Stimulated activated naive B cell treated with anti-CD40 and anti-IgM and Interleukin-4, amounts not matched to agents 10 μg/mL and 1 μg/mL and 100 μg/mL, for 72 hours (primary cell): ENCODE results near the gene LPXN.
"Not testable (repeated sequence)": the region's sequence is repeated elsewhere in the genome, so short reads cannot be mapped to it uniquely, and the experiment has no call there.

Experiments used
- ATAC-seq, 2 donors: fragments of 150-1000 bp; cut with Tn5 transposase; replicated peaks; 2 replicates each; pipeline ENCODE4 v1.10.0; 2021; ENCODE audit warnings: moderate library complexity in 1 of 2
- DNase-seq: peaks from one replicate; pipeline ENCODE4 v3.0.0; 2021
- H3K27ac Mint-ChIP-seq: one replicate; pipeline ENCODE4 v1.8.0; 2022; ENCODE audit warnings: mild to moderate bottlenecking, mixed read lengths
- H3K27me3 Mint-ChIP-seq, 2 donors: one replicate each; pipeline ENCODE4 v1.8.0; 2022; ENCODE audit warnings: mixed read lengths in 2 of 2
- H3K36me3 Mint-ChIP-seq, 2 donors: one replicate each; pipeline ENCODE4 v1.8.0; 2022; ENCODE audit warnings: mixed read lengths in 2 of 2, mild to moderate bottlenecking in 1 of 2
- H3K4me1 Mint-ChIP-seq, 2 donors: one replicate each; pipeline ENCODE4 v1.8.0; 2022; ENCODE audit warnings: mixed read lengths in 2 of 2, mild to moderate bottlenecking in 1 of 2
- H3K4me3 Mint-ChIP-seq, 2 donors: one replicate each; pipeline ENCODE4 v1.8.0; 2022; ENCODE audit warnings: mild to moderate bottlenecking in 2 of 2, mixed read lengths in 2 of 2, moderate library complexity in 1 of 2
- H3K9me3 Mint-ChIP-seq, 2 donors: one replicate each; pipeline ENCODE4 v1.8.0; 2022; ENCODE audit warnings: mixed read lengths in 2 of 2, mild to moderate bottlenecking in 1 of 2

The LPXN gene

DNA sequence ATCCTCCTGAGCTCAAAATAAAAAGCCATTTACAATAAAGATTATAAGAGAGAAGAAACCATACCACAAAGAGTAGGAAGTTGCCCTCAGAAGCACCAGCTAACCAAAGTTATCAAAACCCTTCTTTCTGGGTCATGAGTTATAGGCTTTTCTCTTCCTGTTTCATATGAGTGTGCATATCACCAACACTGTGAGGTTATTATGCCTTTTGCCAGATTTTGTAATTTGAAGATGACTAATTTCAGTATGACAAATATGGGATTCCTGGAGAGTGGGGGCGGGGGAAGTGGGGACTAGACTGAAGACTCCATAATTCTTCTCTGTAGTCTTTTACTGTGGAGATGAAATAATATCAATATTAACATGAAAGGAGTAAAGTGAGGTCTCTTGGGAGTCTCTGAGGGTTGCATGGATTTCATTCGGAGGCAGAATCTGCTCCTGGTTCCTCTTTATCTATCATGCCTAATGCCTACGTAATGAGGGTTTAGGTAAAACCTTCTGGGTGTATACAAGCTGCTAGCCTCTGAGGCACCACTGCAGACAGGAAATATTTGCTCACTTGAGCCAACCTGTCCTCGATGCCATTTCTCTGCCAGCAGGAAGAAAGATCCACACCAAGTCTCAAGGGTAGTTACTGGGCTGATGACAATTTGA is 2.1 kb downstream of the LPXN start:
- Mint-ChIP-seq H3K27me3 (no peaks in the 10 kb centered on the region), H3K4me1 (peaks cover 22 to 67% of the 10 kb centered on the region in 2 donors)

DNA sequence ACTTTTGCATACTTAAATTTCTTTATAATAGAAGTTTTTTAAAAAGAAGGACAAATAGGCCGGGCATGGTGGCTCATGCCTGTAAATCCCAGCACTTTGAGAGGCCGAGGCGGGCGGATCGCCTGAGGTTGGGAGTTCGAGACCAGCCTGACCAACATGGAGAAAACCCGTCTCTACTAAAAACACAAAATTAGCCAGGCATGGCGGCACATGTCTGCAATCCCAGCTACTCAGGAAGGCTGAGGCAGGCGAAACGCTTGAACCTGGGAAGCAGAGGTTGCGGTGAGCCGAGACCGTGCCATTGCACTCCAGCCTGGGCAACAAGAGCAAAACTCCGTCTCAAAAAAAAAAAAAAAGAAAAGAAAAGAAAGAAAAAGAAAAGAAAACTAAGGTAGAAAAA is 2.8 kb downstream of the LPXN start:
- peaks cover 51 to 53% of the 10 kb centered on the region in 2 donors for H3K36me3 Mint-ChIP-seq

More for the DNA sequence above, 2.1 kb downstream of the LPXN start:
- ATAC-seq (peak; percentile 38 to 52), DNase-seq (peak; percentile 71)
- H3K4me3 Mint-ChIP-seq, result peak overlapping the region; percentile 87 to 97
- H3K27ac Mint-ChIP-seq, result peak overlapping the region; percentile 100
- H3K9me3 Mint-ChIP-seq, result no peaks in the 10 kb centered on the region
- peaks cover 46 to 51% of the 10 kb centered on the region in 2 donors for H3K36me3 Mint-ChIP-seq

DNA sequence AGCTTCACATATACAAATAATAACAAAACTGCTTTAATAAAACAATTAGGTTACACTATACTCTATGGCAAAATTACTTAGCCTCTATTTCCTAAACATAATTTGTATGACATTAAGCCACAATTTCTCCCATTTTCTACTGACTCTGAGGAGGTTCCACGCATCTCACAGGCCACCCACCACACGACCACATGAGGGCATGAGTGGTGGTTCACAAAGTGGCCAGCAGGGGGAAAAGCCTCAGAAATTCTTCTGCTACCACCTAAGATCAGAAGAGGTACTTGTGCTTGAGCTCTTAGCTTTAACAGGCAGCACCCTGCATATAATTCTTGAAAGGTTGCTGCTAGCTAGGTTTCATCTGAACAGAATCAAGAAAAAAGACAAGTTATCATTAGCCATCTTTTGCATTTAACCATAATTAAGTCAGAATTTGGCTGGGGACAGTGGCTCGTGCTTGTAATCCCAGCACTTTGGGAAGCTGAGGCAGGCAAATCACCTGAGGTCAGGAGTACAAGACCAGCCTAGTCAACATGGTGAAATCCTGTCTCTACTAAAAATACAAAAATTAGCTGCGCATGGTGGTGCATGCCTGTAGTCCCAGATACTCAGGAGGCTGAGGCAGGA is 7.7 kb downstream of the LPXN start:
- Mint-ChIP-seq H3K27me3 (no peaks in the 10 kb centered on the region), H3K4me1 (peaks cover 20 to 56% of the 10 kb centered on the region in 2 donors), H3K36me3 (peaks cover 48 to 51% of the 10 kb centered on the region in 2 donors)

More for the DNA sequence above, 2.8 kb downstream of the LPXN start:
- not testable (repeated sequence) for H3K27me3 Mint-ChIP-seq, DNase-seq, ATAC-seq, H3K9me3 Mint-ChIP-seq
- Mint-ChIP-seq H3K4me3 (peak overlapping the region; percentile 87 to 97), H3K27ac (peak overlapping the region; percentile 100), H3K4me1 (peaks cover 27 to 74% of the 10 kb centered on the region in 2 donors)

DNA sequence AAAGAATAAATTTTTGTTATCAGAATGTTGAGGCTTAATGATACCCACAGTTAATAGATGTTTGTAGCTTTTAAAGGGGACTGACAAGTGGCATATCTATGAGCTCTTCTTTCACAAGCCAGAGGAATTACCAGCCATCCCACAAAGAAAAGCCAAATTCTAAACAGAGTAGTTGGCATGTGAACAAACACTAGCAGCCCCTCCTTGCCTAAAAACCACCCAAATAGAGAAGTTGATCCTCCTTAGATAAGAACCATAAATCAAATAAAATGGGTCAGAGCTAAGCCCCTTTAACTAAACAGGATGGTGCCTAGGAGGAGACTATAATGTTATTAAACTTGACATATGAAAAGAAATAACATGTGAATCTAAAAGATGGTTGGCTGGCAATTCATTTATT is 11.4 kb downstream of the LPXN start:
- peak overlapping the region; percentile 78 for H3K27ac Mint-ChIP-seq
- ATAC-seq (no peak), DNase-seq (no peak)
- H3K36me3 Mint-ChIP-seq, result peaks cover 45% of the 10 kb centered on the region in 2 donors
- H3K9me3 Mint-ChIP-seq, result no peaks in the 10 kb centered on the region
- H3K4me1 Mint-ChIP-seq, result peaks cover 28 to 53% of the 10 kb centered on the region in 2 donors
- H3K27me3 Mint-ChIP-seq, result no peaks in the 10 kb centered on the region
- H3K4me3 Mint-ChIP-seq, result no peak overlapping the region

More for the DNA sequence above, 7.7 kb downstream of the LPXN start:
- peak; percentile 51 for DNase-seq
- peak overlapping the region; percentile 84 for H3K27ac Mint-ChIP-seq
- H3K4me3 Mint-ChIP-seq, result peak overlapping the region; percentile 30 to 67
- ATAC-seq, result peak; percentile 91 to 94
- H3K9me3 Mint-ChIP-seq, result no peaks in the 10 kb centered on the region

DNA sequence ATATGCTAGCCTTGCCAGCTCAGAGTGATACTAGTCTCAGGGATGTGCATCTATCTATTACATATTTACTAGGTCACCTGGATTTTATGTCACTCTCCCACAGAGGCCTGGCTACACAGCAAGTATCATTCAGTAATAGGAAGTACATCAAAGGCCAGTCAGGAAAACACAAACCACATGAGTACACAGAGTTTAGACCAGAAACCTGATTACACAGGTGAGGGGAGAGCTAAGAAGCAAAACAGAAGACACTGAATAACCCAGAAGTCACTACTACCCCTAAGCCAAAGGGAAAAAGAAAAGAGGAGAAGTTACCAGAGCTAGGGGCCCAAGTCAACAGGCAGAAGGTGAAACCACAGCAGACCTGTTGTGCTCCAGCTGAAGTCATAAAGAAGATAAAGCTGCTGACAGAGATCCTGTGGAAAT is 13.3 kb downstream of the LPXN start:
- no peaks in the 10 kb centered on the region for H3K27me3 Mint-ChIP-seq
- H3K4me1 Mint-ChIP-seq, result peaks cover 17 to 44% of the 10 kb centered on the region in 2 donors
- ATAC-seq, result peak; percentile 71 to 82
- no peak for DNase-seq
- H3K27ac Mint-ChIP-seq, result peak overlapping the region; percentile 93
- no peaks in the 10 kb centered on the region for H3K9me3 Mint-ChIP-seq
- H3K36me3 Mint-ChIP-seq, result peaks cover 41 to 42% of the 10 kb centered on the region in 2 donors
- H3K4me3 Mint-ChIP-seq, result peak overlapping the region; percentile 5 to 52

DNA sequence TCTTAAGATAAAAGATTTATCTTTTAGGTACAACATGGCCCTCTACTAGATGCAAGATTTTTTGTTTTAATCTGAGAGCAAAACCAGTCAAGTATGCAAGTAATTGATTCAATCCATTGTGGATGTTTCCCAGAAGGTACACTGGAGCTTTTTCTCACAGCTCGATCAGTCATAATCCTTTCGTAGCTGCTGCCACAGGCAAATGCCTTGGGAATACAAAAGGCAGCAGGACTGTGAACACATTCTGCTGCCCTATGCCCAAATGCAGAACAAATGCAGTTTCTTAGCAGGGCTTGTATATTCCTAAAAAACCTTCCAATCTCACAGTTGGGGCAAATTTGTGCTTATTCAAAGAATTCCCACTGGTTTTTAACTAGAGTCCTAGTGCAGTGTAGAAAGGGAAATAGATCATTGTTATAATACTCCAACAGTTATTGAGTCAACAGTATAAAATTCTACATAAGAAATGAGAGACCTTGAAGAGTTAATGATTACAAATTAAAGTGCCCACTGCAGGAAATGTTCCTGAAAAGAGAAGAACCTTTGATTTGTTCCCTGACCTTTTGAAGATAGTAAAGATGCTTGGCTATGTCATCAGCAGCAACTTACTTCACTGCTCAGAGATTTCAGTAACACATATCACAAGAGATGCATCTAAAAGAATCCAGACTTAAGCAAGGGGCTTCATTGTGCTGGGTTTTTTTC is 14.1 kb downstream of the LPXN start:
- Mint-ChIP-seq H3K27me3 (no peaks in the 10 kb centered on the region), H3K36me3 (peaks cover 42 to 45% of the 10 kb centered on the region in 2 donors), H3K4me1 (peaks cover 17 to 44% of the 10 kb centered on the region in 2 donors), H3K9me3 (no peaks in the 10 kb centered on the region), H3K4me3 (no peak overlapping the region), H3K27ac (no peak overlapping the region)
- no peak for ATAC-seq
- no peak for DNase-seq

DNA sequence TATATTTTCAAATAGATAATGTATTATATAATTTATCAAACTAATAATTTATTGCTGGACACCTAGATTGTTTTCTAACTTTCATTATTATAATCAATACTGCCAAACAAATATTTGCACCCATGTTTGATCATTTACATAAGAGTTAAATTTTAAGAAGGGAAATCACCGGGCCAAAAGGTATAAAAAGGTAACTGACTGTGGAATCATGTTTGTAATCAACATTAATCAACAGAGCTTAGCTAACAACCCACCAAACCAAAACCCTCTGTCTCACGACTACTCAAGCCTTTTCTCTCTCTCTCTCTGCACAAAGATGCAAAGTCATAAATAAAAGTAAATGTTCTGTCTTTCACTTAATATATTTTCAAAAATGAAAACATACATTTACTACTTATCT is 14.8 kb downstream of the LPXN start:
- no peak overlapping the region for H3K27ac Mint-ChIP-seq
- H3K27me3 Mint-ChIP-seq, result no peaks in the 10 kb centered on the region
- H3K9me3 Mint-ChIP-seq, result no peaks in the 10 kb centered on the region
- peaks cover 42 to 45% of the 10 kb centered on the region in 2 donors for H3K36me3 Mint-ChIP-seq
- no peak overlapping the region for H3K4me3 Mint-ChIP-seq
- peaks cover 17 to 44% of the 10 kb centered on the region in 2 donors for H3K4me1 Mint-ChIP-seq
- DNase-seq (no peak), ATAC-seq (no peak)

DNA sequence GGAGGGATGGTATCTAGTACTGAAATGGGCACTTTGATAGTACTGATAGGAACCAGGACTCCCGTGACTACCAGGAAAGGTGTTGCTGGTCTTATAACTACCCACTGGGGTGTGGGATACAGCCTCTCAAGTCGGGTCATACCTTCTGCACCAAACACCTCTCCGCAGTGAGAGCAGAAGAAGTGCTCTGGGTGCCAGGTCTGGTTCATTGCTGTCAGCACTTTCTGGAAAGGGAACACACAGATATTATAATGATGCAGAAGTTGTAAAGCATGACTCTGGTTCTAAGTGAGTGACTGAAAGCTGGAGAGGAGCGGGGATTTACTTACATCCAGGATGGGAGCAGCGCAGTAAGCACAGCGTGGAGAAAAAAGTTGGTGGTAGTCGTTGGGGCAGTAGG is 26.0 kb downstream of the LPXN start:
- Mint-ChIP-seq H3K4me3 (no peak overlapping the region), H3K27ac (no peak overlapping the region)

DNA sequence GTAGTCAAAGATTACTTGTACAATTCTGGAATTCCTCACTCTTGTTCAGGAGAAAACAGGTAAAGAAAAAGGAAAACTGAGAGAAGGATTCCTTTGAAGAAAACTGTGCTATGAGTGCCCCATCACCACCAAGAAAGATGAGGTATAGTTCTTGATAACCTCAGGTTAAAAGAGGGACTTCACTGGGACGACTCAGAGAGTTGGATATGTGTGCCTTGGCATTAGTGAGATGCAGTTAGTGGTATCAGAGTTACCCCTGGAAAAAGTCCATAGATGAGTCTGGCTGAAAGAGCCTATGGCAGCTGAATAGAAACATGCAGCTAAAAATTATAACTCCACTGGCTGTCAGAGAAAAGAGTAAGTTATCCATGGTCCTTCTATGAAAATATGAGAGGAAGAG is 28.8 kb downstream of the LPXN start:
- Mint-ChIP-seq H3K4me1 (peaks cover 1 to 5% of the 10 kb centered on the region in 2 donors), H3K36me3 (peaks cover 59 to 81% of the 10 kb centered on the region in 2 donors), H3K9me3 (no peaks in the 10 kb centered on the region), H3K27ac (no peak overlapping the region), H3K4me3 (no peak overlapping the region), H3K27me3 (no peaks in the 10 kb centered on the region)
- ATAC-seq (no peak), DNase-seq (no peak)

More for the DNA sequence above, 26.0 kb downstream of the LPXN start:
- DNase-seq (no peak), ATAC-seq (no peak)
- Mint-ChIP-seq H3K4me1 (peaks cover 3 to 5% of the 10 kb centered on the region in 2 donors), H3K9me3 (no peaks in the 10 kb centered on the region), H3K36me3 (peaks cover 60 to 83% of the 10 kb centered on the region in 2 donors), H3K27me3 (no peaks in the 10 kb centered on the region)

DNA sequence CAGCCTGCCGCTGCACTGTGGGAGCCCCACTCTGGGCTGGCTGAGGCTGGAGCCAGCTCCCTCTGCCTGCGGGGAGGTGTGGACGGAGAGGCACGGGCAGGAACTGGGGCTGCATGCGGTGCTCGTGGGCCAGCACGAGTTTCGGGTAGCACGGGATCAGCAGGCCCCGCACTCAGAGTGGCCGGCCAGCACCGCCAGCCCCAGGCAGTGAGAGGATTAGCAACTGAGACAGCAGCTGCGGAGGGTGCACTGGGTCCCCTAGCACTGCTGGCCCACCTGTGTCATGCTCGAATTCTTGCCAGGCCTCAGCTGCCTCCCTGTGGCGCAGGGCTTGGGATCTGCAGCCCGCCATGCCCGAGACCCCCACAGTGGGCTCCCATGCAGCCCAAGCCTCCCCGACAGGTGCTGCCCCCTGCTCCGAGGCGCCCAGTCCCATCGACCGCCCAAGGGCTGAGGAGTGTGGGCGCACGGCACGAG is 43.8 kb downstream of the LPXN start:
- no peak overlapping the region for H3K27ac Mint-ChIP-seq
- H3K27me3 Mint-ChIP-seq, result no peaks in the 10 kb centered on the region
- peaks cover 75 to 86% of the 10 kb centered on the region in 2 donors for H3K36me3 Mint-ChIP-seq
- peak in 1 of 2 donors; percentile 33 for ATAC-seq
- H3K9me3 Mint-ChIP-seq, result peaks cover 2 to 6% of the 10 kb centered on the region in 2 donors
- peaks cover 36 to 55% of the 10 kb centered on the region in 2 donors for H3K4me1 Mint-ChIP-seq
- no peak overlapping the region for H3K4me3 Mint-ChIP-seq
- DNase-seq, result no peak

DNA sequence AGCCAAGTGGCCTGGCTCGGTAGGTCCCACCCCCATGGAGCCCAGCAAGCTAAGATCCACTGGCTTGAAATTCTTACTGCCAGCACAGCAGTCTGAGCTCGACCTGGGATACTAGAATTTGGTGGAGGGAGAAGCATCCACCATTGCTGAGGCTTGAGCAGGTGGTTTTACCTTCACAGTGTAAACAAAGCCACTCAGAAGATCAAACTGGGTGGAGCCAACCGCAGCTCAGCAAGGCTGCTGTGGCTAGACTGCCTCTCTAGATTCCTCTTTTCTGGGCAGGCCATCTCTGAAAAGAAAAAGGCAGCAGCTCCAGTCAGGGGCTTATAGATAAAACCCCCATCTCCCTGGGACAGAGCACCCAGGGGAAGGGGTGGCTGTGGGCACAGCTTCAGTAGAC is 45.4 kb downstream of the LPXN start:
- Mint-ChIP-seq H3K27me3 (no peaks in the 10 kb centered on the region), H3K36me3 (peaks cover 67 to 77% of the 10 kb centered on the region in 2 donors), H3K9me3 (peaks cover 4 to 9% of the 10 kb centered on the region in 2 donors), H3K4me1 (peaks cover 31 to 55% of the 10 kb centered on the region in 2 donors), H3K27ac (peak overlapping the region; percentile 42), H3K4me3 (no peak overlapping the region)
- DNase-seq (no peak), ATAC-seq (no peak)

DNA sequence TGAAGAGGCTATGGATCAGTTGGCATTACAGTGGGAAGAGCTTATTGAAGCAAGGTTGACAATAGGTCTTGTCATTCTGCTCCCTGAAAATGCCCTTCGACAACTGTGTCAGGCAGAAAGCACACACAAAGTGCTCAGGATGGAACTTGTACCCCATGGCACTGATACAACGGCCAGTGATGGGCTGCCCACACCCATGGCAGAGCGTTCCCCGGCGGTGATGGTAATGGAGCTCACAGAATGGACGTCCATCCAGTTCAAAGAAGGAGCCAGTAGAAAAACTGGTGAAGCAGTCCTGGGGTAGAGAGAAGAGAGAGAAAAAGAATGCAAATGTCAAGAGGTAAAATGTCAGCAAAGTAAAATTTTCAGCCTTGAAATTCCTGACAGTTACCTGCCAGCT is 48.2 kb downstream of the LPXN start:
- Mint-ChIP-seq H3K27me3 (no peaks in the 10 kb centered on the region), H3K9me3 (peaks cover 4 to 9% of the 10 kb centered on the region in 2 donors), H3K27ac (peak overlapping the region; percentile 96), H3K4me1 (peaks cover 31 to 70% of the 10 kb centered on the region in 2 donors), H3K36me3 (peaks cover 47 to 69% of the 10 kb centered on the region in 2 donors), H3K4me3 (peak overlapping the region; percentile 22 to 53)
- no peak for ATAC-seq
- DNase-seq, result no peak

DNA sequence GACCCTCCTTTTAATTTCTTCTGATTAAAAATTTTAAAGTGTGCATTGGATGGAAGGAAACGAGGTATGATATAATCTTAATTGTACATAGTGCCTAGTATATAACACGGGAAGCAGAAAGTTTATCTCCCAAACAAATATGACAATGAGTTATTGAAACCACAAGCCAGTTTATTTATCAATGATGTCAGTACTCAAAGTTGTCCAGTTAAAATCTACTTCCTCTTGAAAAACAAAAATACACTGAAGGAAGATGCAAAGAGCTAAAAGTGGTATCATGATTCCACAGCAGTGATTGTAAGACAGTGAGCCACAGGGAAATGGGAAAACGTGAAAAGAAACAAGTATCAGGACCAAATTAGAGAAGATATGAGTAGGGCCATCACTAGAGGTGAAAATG is 48.9 kb downstream of the LPXN start:
- Mint-ChIP-seq H3K27me3 (no peaks in the 10 kb centered on the region), H3K4me1 (peaks cover 31 to 70% of the 10 kb centered on the region in 2 donors), H3K9me3 (peaks cover 4 to 9% of the 10 kb centered on the region in 2 donors), H3K4me3 (peak overlapping the region; percentile 12 to 41), H3K36me3 (peaks cover 46 to 73% of the 10 kb centered on the region in 2 donors), H3K27ac (peak overlapping the region; percentile 96)
- DNase-seq, result no peak
- no peak for ATAC-seq

DNA sequence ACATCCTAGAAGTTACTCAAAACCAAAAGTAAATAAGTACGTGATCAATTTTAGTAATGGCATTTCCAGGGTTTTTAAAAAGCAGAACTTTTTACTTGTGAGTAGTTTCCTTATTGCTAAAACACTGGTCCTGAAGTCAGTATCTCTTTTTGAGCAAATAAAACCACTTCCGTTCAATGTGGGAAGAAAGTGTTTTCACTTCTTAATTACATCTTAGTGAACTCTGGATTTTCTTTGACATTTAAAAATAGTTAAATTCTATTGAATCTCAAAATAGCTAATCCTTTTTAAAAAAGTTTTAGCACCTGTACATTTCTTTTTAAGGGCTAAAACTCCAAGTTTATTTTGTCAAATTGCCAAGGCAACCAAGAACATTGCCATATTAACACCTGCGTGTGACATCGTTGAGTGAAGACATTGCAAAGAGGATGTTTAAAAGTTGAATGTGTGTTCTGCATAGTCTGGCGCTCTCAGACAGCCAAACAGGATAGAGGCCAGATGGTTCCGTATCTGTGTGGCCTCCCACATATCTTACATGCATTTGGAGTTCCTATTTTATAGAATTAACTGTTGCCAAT is 50.5 kb downstream of the LPXN start:
- peaks cover 4 to 9% of the 10 kb centered on the region in 2 donors for H3K9me3 Mint-ChIP-seq
- no peaks in the 10 kb centered on the region for H3K27me3 Mint-ChIP-seq
- DNase-seq (peak; percentile 72), ATAC-seq (peak; percentile 89 to 91)
- H3K36me3 Mint-ChIP-seq, result peaks cover 35 to 66% of the 10 kb centered on the region in 2 donors
- peak overlapping the region in 1 of 2 donors; percentile 63 for H3K4me3 Mint-ChIP-seq
- H3K27ac Mint-ChIP-seq, result peak overlapping the region; percentile 96
- H3K4me1 Mint-ChIP-seq, result peaks cover 26 to 58% of the 10 kb centered on the region in 2 donors
